Measurements from ENCODE around the gene CXorf65.

Gene CXorf65

GRCh38 chrX:71105628-71106027 lies 912 bp downstream of the CXorf65 start:
- DNase-seq, result peak; percentile 42

- peak; percentile 70 for DNase-seq
These were observed 3.2 kb downstream of the CXorf65 start for GRCh38 chrX:71103110-71103983.

- DNase-seq, result no peak
These were observed 4.2 kb downstream of the CXorf65 start for GRCh38 chrX:71102292-71102691.

GRCh38 chrX:71100581-71101505 lies 5.7 kb downstream of the CXorf65 start:
- no peak for DNase-seq

- DNase-seq, result no peak
These were observed 6.8 kb downstream of the CXorf65 start for GRCh38 chrX:71099736-71100135.

- no peak for DNase-seq
These were observed 7.5 kb downstream of the CXorf65 start for GRCh38 chrX:71098951-71099506.

- DNase-seq, result peak; percentile 80
These were observed 8.2 kb downstream of the CXorf65 start for GRCh38 chrX:71098302-71098701.

GRCh38 chrX:71096760-71097032 lies 9.8 kb downstream of the CXorf65 start:
- no peak for DNase-seq

- DNase-seq, result peak; percentile 79
These were observed 10.4 kb downstream of the CXorf65 start for GRCh38 chrX:71095981-71096759.

GRCh38 chrX:71095555-71095980 lies 11.0 kb downstream of the CXorf65 start, which contains the start of gene FOXO4:
FOXO4 (plus strand) TSS chrX:71095851; CDS start chrX:71096529, 678 bp downstream.
- peak; percentile 91 for DNase-seq

- DNase-seq, result no peak
These were observed 11.5 kb downstream of the CXorf65 start for GRCh38 chrX:71095033-71095432.

- no peak for DNase-seq
These were observed 15.3 kb downstream of the CXorf65 start for GRCh38 chrX:71091263-71091662.

GRCh38 chrX:71085900-71086299 lies 20.6 kb downstream of the CXorf65 start:
- no peak for DNase-seq

GRCh38 chrX:71082822-71083221 lies 23.7 kb downstream of the CXorf65 start:
- no peak for DNase-seq

GRCh38 chrX:71082124-71082647 lies 24.4 kb downstream of the CXorf65 start:
- DNase-seq, result no peak

- no peak for DNase-seq
These were observed 25.0 kb downstream of the CXorf65 start for GRCh38 chrX:71081330-71082123.

- DNase-seq, result no peak
These were observed 36.0 kb downstream of the CXorf65 start for GRCh38 chrX:71070531-71070930.

GRCh38 chrX:71068044-71068918 lies 38.3 kb downstream of the CXorf65 start, which contains the start of gene SNX12:
SNX12 (minus strand) TSS chrX:71068334; CDS start chrX:71068306, 28 bp downstream.
- DNase-seq, result peak; percentile 93

GRCh38 chrX:71067712-71068043 lies 38.9 kb downstream of the CXorf65 start:
- no peak for DNase-seq

GRCh38 chrX:71067089-71067488 lies 39.5 kb downstream of the CXorf65 start:
- DNase-seq, result no peak

Measured in CD4-positive, alpha-beta T cell treated with Interleukin-12 subunit alpha and Interleukin-12 subunit beta, for 1 hour (primary cell).